Effector CD8-positive, alpha-beta T cell (primary cell): ENCODE measurements around the gene ATXN10.
"Not testable (repeated sequence)": the region's sequence is repeated elsewhere in the genome, so short reads cannot be mapped to it uniquely, and the experiment has no call there.

Experiments used
- DNase-seq: peaks from one replicate; lab custom pipeline; 2025; lab: John Stamatoyannopoulos, UW

Gene ATXN10

DNA sequence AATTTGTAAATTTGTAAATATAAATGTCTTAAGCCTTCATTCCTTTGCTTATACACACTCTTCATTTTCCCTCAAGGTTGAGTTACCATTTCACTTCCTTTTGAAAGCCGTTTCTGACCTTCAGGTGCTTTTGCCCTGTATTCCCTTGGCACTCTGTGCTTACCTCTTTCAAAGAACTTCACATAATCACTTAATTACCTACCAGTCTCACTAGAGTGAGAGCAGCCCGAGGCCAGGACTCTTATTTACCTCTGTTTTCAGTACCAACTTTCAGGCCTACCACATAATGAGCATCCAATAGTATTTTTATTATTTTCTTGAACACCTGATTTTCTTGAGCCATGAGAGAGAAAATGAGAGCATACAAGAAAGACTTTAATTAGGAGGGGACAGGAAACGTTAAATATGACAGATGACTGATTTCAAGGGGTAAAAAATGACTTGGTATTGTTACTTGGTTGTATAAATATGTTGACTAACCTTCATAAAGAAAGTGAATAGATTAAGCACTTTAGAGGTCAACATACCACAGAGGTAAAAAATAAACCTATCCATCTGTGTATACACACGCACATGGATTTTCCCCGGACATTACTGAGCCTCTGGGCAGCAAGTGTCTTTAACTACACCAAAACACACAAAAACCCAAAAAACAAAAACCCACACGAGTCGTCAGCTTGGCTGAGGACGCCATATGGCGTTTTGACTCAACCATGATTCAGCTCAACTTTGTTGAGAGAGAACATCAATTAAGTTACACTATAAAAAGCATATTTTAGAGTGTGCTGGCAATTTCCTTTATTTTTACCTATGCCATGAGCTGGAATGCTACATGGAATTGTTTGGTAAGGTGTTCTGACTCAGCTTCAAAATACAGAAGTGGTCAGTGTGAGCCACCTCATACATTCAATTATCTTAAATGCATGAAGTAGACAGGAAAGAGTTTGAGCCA is 7.6 kb downstream of the ATXN10 start:
- no peak for DNase-seq

DNA sequence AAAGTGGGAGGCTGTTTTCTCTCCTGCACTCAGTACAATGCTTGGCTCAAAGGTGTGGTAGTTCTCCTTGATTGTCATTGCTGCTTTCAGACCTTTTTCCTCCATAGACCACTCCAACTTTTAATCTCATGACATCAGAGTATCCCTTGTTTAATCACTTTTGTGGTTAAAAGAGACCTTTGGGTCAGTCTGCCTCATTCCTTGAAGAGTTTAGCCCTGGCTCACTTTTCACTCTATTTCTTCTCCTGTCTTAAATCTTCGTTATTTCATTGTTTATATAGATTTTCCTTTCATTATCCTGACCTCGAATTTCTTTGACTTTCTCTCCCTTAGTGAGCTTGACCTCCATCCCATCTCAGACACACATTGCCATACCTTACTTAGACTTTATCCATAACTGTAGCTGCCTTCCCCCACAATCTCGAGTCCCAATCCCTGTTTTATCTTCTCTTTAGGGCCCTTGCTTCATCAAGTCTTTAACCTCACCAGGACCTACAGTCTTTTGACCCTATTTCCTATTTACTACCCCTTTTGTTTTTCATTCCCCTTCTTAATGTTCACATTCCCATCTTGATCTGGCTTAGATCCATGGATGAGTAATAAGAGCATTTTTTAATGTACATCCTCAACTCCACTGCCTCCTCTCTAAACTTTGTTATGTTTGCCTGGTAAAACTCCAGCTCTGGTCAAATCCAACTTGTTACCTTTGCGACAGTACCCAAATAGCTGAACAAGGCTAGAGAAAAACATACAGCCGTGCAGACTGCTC is 9.5 kb downstream of the ATXN10 start:
- no peak for DNase-seq

DNA sequence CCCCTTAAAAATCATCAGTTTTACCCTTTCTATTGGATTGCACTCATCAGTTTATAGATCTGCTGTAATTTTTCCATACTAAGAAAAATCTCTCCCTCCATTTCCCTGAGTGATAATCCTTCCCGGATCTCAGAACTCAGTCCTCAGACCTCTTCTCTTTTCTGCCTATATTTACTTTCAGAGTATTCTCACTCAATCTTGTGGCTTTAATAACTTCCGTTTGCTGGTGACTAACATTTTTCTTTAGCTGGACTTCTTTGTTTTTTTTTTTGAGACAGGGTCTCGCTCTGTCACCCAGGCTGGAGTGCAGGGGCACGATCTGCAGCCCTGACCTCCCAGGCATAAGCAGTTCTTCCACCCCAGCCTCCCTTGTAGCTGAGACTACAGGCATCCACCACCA is 10.4 kb downstream of the ATXN10 start:
- no peak for DNase-seq

DNA sequence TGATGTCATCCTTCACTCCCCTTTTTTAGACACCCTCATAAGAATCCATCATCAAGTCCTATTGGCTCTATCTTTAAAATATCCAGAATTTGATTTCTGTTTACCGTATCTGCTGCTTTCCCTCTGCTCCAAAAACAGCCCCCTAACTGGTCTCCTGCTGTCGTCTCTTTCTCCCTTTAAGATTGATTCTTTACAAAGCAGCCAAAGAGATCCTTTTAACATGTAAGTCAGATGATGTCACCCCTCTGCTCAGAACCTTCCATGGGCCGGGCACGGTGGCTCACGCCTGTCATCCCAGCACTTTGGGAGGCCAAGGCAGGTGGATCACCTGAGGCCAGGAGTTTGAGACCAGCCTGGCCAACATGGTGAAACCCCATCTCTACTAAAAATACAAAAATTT is 11.1 kb downstream of the ATXN10 start:
- DNase-seq = not testable (repeated sequence)

DNA sequence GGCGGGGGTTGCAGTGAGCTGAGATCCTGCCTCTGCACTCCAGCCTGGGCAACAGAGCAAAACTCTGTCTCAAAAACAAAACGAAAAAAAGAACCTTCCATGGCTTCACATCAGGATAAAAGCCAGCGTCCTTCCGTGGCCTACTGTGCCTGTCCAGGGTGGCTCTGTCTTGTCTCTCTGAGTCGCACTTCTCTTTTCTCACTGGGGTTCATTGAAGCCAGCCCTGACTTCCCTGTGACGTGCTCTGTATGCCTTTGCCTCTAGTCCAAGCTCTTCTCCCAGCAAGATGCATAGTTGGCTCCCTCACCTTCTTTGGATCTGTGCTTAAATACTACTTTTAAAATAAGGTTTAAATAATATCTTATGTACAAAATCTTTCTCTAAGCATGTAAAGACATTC is 11.6 kb downstream of the ATXN10 start:
- DNase-seq = no peak

DNA sequence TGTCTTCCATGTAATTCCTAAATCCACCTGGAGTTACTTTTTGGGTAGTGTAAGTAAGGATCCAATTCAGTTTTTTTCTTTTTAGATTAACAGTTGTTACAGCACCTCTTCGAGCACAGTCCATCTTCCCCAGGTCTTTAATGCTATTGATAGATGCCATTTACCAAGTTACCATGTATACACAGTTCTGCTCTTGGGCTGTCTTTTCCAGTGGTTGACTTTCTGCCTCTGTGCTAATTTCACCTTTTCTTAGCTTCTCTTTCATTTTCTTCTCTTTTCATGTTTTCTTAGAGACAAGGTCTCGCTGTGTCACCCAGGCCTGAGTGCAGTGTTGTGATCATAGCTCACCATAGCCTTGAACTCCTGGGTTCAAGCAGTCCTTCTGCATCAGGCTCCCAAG is 12.0 kb downstream of the ATXN10 start:
- DNase-seq = no peak

DNA sequence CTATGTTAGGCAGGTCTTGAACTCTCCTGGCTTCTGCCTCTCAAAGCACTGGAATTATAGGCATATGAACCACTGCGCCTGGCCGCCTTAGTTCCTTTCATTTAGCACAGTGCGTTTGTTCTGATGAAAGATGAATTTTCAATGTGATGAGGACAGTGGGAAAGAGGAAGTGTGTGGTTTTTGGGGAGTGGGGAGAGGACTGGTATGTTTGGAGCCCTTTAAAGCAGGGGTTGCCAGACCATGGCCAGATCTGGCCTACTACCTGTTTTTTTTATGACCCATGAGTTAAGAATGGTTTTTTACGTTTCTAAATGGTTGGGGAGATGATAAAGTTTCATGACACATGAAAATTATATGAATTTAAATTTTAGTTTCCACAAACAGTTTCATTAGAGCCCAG is 12.5 kb downstream of the ATXN10 start:
- DNase-seq = no peak

DNA sequence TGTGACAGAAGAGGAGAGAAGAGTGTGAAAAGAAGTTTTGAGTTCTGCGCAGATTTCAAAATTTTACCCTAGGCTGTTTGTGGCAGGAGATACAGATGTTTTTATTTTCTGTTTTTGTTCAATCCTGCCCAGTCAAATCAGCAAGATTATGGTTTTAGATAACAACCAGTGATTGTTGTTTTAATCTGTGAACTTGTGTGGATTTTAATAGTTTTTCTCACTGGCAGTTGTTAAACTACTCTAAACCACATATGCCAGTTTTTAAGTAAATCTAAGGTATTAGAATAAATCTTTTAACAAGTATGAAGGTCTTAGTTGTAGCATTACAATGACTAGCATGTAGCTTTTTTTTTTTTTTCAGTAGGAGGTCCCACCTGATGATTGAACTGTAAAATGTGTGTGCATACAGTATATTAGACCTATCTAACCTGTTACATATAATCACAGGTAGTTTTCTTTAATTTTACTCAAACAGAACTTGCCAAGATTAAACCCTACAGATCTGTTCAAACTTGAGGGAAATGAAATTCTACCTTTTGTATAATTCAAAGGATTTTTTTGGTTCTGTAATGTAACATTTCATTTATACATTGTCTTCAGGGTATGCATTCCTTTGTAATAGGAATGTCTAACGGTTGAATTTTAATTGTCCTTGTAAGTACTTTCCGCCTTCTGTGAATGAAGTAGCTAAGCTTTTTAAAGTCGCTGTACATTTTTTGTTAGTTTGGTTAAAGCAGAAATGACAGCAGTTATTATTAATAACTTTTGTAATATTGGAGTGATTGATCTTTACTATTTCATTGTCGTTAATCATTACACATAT is 13.3 kb downstream of the ATXN10 start:
- DNase-seq = no peak

DNA sequence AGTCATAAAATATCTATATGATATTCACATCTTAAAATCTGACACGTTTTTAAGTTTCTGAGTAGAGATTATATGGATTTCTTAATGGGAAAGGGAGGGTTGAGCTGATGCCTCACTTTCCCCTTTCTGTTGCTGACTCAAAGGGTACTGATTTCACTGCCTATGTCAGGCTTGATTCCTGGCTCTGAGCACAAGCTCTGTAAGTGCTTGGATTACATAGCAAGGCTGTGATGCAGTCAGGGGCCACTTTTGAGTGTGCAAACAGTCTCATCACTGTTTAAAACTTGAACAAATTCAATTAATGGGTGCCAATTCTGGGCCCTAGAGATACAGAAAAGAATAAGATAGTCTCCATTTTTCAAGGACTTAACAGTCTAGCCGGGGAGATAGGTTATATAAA is 14.4 kb downstream of the ATXN10 start:
- no peak for DNase-seq

DNA sequence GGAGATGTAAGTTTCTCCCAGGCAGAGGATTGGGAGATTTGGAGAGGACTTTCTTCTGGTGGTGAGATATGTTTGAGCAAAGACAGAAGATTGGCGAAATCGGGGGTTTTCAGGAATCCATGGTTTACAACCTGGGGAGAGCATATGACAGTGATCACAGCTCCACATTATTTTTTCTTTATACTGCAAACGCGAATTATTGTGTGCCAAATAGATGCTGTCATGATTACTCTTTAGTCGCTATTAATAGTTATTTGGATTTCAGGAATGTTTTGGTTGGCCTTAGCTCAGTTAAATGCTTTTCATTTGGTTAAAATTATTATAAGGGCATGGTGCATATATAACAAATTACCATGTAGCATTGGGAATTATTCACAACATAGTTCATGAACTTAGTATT is 15.2 kb downstream of the ATXN10 start:
- DNase-seq = no peak

DNA sequence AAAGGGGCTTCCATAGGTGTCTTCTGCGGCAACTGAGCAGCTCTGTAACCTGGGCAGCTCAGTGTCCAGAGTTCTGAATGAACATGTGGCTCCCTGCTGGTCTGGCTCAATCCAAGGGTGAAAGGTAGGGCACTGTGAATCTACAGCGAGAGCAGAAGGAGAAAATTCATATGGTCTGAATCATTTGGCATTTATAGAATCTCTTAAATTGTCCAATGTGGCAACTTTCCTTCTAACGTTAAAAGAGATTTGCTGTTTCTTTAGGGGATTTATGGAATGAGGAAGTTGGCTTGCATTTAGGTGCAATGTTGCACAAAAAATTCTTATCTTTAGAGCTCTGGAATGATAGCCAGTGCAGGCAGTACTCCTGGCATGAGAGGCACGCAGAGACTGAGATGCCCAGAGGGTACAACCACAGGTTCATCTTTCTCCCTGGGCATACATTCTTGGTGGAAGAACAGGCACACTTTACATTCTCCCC is 17.0 kb downstream of the ATXN10 start:
- DNase-seq = no peak

DNA sequence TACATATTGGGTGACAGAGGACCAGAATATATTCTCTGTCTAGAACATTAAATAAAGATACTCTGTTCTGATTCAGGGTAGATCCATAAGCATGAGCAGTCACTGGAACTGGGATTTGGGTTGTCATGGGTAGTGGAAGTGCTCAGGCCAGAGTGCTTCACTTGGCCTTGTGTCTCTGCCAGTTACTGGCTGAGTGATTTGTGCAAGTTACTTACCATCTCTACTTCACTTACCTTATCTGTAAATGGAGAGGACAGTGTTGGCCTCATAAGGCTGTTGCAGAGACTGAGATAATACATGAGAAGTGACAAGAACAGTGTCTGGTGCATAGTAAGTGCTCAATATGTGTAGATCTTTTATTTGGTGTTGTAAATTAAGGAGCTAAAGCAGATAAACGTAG is 17.6 kb downstream of the ATXN10 start:
- no peak for DNase-seq

DNA sequence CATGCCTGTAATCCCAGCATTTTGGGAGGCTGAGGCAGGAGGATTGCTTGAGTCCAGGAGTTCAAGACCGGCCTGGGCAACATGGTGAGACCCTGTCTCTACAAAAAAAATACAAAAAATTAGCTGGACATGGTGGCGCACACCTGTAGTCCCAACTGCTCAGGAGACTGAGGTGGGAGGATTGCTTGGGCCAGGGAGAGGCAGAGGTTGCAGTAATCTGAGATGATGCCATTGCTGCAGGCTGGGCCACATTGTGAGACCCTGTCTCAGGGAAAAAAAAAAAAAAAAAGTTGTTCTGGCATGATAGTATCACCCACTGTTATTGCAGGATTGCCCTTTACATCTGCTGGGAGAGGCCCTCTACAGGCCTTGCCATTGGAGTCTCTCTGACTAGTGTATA is 18.4 kb downstream of the ATXN10 start:
- DNase-seq = no peak

DNA sequence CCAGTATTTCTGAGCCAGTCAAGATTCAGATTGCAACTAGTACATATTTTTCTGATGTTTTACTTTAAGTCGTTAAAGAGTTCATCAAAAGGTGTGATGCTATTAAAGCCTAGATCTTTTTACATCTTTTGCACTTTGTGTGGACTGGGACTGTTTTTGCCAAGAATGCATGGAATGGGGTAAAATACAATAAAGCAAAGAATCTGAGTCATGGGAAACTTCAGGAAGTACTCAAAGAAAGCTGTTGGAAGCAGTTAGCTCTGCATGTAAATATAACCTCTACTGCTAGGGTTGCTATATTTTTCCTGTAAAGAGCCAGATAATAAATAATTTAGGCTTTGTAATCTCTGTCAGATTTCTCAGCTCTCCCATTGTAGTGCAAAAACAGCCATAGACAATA is 20.9 kb downstream of the ATXN10 start:
- no peak for DNase-seq

DNA sequence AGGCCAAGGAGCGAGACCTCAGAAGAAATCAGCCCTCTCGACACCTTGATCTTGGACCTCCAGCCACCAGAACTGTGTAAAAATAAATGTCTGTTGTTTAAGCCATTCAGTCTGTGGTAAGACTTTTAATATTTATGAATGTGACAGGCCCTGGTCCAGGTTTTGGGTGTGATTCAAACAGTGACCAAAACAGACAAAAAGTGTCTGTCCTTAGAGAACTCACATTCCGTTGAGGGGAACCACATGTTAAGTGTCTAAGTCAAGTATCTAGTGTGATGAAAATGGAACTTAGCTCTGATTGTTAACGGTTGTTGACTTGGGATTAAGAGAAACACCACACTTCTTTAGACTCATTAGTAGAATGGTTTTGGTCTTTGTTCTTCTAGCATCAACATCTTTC is 22.2 kb downstream of the ATXN10 start:
- DNase-seq = no peak

DNA sequence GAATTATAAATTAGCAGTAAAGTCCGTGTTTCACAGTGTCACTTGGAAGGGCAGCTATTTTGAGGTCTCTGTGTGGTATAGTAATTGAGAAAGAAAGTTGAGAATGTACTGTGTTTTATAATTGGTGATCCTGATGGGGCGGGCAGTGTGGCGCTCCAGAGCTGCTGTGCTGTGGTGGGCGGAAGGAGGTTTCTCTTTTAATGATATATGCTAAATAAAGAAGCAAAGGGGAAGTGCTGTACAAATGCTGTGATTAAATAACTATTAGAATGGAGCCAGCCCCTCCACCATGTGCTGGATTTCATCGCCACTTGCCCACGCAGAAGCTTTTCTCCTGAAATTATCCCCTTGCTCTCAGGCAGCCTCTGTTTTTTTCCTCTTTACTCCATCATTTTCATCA is 24.6 kb downstream of the ATXN10 start:
- no peak for DNase-seq

DNA sequence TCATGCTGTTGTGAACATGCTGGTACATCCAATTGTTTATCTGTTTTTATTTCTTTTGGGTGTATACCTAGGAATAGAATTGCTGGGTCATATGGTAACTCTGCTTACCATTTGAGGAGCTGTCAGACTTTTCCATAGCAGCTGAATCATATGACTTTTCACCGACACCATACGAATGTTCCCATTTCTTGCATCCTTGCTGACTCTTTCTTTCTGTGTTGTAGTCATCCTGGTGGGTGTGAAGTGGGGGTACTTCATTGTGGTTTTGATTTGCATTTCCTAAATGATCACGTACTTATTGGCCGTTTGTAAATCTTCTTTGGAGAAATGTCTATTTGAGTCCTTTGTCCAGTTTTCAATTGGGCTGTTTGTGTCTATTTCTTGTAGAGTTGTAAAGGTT is 26.5 kb downstream of the ATXN10 start:
- DNase-seq = no peak

DNA sequence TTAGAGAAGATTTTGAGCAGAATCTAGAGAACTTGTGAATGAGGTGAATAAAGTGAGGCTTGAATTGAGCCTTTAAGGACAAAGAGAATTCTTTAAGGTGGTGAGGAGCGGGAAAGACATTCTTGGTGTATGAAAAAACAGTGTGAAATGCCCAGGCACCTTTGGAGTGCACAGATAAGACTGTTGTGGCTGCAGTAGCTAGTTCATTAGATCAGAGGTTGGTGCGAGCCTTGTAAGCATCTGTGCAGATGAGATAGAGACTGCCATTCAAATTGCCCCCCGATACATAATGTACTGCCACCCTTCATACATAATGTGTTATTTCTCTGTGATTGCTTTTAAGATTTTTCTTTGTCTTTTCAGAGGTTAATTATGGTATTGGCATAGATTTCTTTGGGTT is 31.3 kb downstream of the ATXN10 start:
- DNase-seq = no peak

DNA sequence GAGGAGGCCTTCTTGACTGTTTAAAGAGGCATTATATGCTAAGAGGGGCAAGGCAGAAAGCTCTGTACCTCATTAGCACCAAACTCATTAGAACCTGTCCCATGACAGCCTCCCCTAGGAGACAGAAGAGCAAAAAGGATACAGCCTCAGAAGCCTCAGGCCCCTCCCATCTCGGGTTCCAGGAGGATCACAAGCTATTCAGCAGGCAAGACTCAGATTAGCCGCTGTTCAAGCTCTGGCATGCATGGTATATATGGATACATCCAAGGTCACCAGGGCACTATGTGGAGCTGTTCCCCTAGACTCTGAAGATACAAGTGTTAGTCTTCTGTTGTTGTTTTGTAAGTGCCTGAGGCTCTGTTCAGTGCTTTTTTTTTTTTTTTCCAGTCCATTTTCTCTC is 32.1 kb downstream of the ATXN10 start:
- DNase-seq = no peak

DNA sequence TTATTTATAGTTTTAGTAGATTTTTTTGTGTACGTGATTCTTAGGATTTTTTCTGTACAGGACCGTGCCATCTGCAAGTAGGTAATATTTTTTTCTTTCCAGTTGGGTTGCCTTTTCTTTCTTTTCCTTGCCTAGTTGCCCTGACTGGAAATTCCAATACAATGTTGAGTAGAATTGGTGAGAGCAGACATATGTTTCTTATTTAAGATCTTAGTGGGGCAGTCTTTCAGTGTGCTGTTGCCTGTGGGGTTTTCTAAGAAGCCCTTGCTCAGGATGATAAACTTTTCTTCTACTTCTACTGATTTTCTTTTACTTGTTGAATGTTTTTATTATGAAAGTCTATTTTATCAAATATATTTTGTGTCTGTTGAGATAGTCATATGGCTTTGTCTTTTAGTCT is 33.0 kb downstream of the ATXN10 start:
- no peak for DNase-seq

DNA sequence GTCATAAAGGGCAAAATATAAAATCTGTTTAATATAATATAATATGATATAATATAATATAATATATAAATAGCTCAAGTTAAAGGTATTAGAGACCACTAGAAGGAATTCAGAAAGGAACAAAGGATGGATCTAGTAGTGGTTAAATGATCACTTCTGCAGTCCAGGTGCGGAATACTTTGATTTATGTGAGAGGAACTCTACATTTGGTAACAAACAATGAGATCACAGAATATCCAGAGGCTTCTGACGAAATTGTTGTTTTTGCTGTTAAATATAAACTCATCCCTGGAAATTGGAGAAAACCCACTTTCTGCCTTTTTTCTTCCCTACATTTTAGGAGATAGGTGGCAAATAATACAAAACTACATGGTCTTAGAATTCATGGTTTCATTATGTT is 36.0 kb downstream of the ATXN10 start:
- no peak for DNase-seq

DNA sequence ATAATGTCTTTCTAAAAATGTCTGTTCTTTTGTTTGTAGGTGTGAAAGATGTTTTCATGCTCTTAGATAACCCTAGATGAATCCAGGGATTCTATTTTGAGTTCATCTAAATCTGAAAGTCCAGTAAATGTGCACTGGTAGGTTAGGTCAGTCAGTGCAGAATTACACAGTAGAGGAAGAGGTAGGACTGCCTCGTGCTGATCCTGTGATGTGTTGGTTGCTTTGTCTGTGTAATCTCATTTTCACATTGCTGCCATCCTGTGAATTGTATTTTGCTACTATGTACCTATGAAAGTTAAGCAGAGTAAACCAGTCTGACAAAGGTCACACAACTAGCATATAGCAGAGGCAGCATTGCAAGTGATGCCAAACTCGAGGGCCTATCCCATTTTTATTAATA is 36.5 kb downstream of the ATXN10 start:
- no peak for DNase-seq
